Measurements from ENCODE around the gene MOXD1. TPM values are rescaled to one million over a fixed set of nuclear protein-coding genes. Genes with fewer than 3 reads are reported as not detected.

Gene MOXD1
- polyA plus RNA-seq, 2 donors, result 9.0 to 15.4 TPM

DNA sequence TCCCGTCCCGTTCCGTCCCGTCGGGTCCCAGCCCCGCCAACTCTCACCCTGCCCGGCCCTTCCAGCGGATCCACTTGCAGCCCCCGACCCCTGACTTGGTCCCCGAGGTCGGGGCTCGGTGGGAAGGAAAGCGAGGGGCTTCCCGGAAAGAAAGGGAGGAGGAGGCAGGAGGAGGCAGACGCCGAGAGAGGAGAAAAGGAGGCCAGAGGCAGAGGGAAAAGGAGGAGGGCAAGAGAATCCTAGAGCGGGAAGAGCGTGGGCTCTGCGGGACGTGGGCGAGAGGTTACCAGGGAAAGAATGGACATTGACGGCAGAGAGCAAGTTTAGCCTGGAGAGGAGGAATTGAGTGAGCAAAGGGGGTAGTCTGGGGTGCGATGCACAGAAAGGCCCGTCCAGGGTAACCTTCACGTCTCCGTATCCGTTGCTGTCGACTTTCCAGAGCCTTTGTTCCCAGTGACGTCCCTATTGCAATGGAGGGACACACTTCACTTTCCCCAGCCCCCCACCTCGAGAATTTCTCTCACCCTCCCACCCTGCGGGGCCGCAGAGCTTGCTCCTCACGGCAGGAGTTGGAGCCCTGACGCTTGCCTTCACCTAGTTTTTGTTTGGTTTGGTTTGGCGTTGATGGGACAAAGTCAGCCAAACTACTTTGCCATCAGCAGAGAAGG is 477 bp upstream of the MOXD1 start:
- no peaks in the 10 kb centered on the region for H3K36me3 ChIP-seq (ENCODE audit: control insufficient read depth in 2 of 2, insufficient read depth in 2 of 2, low read length in 1 of 2)
- peak overlapping the region; percentile 53 to 78 for H3K27ac ChIP-seq (ENCODE audit: low read depth in 2 of 2, low read length in 1 of 2)
- peak overlapping the region; percentile 65 to 95 for H3K4me3 ChIP-seq (ENCODE audit: low read depth in 1 of 2, low read length in 2 of 2)
- WGBS, 2 donors, result 9% methylated on average over 35 of the region's 35 CpGs
- H3K4me1 ChIP-seq (ENCODE audit: control insufficient read depth in 2 of 2, insufficient read depth in 2 of 2, low read length in 1 of 2), result peaks cover 0 to 8% of the 10 kb centered on the region in 2 donors
- H3K27me3 ChIP-seq (ENCODE audit: control insufficient read depth in 1 of 2, insufficient read depth in 2 of 2, low read length in 2 of 2), result peaks cover 0 to 3% of the 10 kb centered on the region in 2 donors
- no peaks in the 10 kb centered on the region for H3K9me3 ChIP-seq (ENCODE audit: control insufficient read depth in 2 of 2, insufficient read depth in 1 of 2, low read depth in 1 of 2, low read length in 1 of 2)

DNA sequence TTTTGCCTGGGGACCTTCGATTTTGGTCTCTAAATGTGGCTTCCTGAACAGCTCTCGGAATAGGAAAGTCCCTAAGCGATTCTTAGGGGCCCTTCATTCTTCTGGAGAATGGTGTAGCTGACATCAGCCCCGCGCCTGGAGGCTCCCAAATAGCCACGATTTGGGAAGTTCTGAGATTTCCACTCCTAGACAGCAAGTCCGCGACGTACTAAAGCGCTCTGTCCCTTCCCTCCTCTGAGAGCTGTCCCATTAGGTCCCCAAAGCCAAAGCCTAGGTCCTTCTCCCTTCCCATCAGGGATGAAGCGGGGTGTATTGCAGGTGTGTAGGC is 756 bp downstream of the MOXD1 start:
- no peaks in the 10 kb centered on the region for H3K9me3 ChIP-seq (ENCODE audit: control insufficient read depth in 2 of 2, insufficient read depth in 1 of 2, low read depth in 1 of 2, low read length in 1 of 2)
- H3K27me3 ChIP-seq (ENCODE audit: control insufficient read depth in 1 of 2, insufficient read depth in 2 of 2, low read length in 2 of 2), result peaks cover 0 to 3% of the 10 kb centered on the region in 2 donors
- peaks cover 0 to 8% of the 10 kb centered on the region in 2 donors for H3K4me1 ChIP-seq (ENCODE audit: control insufficient read depth in 2 of 2, insufficient read depth in 2 of 2, low read length in 1 of 2)
- WGBS, 2 donors, result 10 to 17% methylated on average over 11 of the region's 11 CpGs
- peak overlapping the region; percentile 69 to 78 for H3K27ac ChIP-seq (ENCODE audit: low read depth in 2 of 2, low read length in 1 of 2)
- H3K4me3 ChIP-seq (ENCODE audit: low read depth in 1 of 2, low read length in 2 of 2), result peak overlapping the region; percentile 65 to 95
- no peaks in the 10 kb centered on the region for H3K36me3 ChIP-seq (ENCODE audit: control insufficient read depth in 2 of 2, insufficient read depth in 2 of 2, low read length in 1 of 2)

- H3K27me3 ChIP-seq (ENCODE audit: control insufficient read depth in 1 of 2, insufficient read depth in 2 of 2, low read length in 2 of 2), result peaks cover 0 to 3% of the 10 kb centered on the region in 2 donors
- no peak overlapping the region for H3K27ac ChIP-seq (ENCODE audit: low read depth in 2 of 2, low read length in 1 of 2)
- peak overlapping the region in 1 of 2 donors; percentile 65 for H3K4me3 ChIP-seq (ENCODE audit: low read depth in 1 of 2, low read length in 2 of 2)
- 24 to 46% methylated on average over 4 of the region's 4 CpGs for WGBS, 2 donors
- no peaks in the 10 kb centered on the region for H3K9me3 ChIP-seq (ENCODE audit: control insufficient read depth in 2 of 2, insufficient read depth in 1 of 2, low read depth in 1 of 2, low read length in 1 of 2)
- H3K4me1 ChIP-seq (ENCODE audit: control insufficient read depth in 2 of 2, insufficient read depth in 2 of 2, low read length in 1 of 2), result peaks cover 0 to 8% of the 10 kb centered on the region in 2 donors
- H3K36me3 ChIP-seq (ENCODE audit: control insufficient read depth in 2 of 2, insufficient read depth in 2 of 2, low read length in 1 of 2), result no peaks in the 10 kb centered on the region
These were observed 1.8 kb downstream of the MOXD1 start for GRCh38 chr6:132399376-132400074.

DNA sequence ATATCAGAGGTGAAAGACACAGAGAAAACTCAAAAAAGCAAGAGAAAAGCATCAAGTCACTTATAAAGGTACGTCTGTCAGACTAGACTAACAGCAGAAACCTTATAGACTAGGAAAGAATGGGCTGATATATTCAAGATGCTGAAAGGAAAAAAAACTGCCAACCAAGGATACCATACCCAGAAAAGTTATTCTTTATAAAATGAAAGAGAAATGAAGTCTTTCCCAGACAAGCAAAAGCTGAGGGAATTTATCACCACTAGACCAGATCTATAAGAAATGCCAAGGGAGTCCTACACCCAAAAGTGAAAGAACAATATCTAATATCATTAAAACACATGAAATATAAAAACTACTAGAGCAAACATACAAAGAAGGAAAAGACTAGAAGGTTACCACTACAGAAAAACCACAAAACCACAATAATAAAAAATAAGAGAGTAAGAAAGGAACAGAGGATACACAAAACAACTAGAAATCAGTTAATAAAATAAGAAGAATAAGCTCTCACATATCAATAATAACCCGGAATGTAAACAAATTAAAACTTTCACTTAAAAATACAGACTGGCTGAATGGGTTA is 6.2 kb downstream of the MOXD1 start:
- Histone ChIP-seq H3K36me3 (ENCODE audit: control insufficient read depth in 2 of 2, insufficient read depth in 2 of 2, low read length in 1 of 2) (no peaks in the 10 kb centered on the region), H3K9me3 (ENCODE audit: control insufficient read depth in 2 of 2, insufficient read depth in 1 of 2, low read depth in 1 of 2, low read length in 1 of 2) (no peaks in the 10 kb centered on the region), H3K4me1 (ENCODE audit: control insufficient read depth in 2 of 2, insufficient read depth in 2 of 2, low read length in 1 of 2) (no peaks in the 10 kb centered on the region), H3K4me3 (ENCODE audit: low read depth in 1 of 2, low read length in 2 of 2) (no peak overlapping the region), H3K27me3 (ENCODE audit: control insufficient read depth in 1 of 2, insufficient read depth in 2 of 2, low read length in 2 of 2) (no peaks in the 10 kb centered on the region), H3K27ac (ENCODE audit: low read depth in 2 of 2, low read length in 1 of 2) (no peak overlapping the region)
- WGBS, 2 donors, result 87 to 89% methylated on average over 2 of the region's 2 CpGs

DNA sequence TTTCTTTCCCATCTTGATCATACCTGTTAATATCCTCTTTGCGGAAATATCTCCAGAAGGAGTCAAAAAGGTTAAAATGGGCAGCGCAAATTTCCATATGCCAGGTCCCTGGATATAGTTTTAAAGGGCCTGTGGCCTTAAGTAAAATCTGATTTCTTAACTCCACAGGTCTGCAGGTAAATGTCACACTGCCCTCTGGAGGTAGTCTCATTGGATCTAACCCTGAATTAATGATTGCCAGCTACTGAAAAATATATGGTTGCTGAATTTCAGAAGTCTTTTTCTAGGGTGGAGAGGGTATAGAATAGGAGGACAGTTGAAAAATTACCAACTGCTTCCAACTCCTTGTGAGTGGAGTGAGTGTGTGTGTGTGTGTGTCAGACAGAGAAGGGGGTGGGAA is 8.5 kb downstream of the MOXD1 start:
- H3K36me3 ChIP-seq (ENCODE audit: control insufficient read depth in 2 of 2, insufficient read depth in 2 of 2, low read length in 1 of 2), result no peaks in the 10 kb centered on the region
- no peaks in the 10 kb centered on the region for H3K4me1 ChIP-seq (ENCODE audit: control insufficient read depth in 2 of 2, insufficient read depth in 2 of 2, low read length in 1 of 2)
- WGBS, 2 donors, result 92 to 94% methylated on average over 2 of the region's 2 CpGs
- peak overlapping the region in 1 of 2 donors; percentile 69 for H3K27ac ChIP-seq (ENCODE audit: low read depth in 2 of 2, low read length in 1 of 2)
- H3K9me3 ChIP-seq (ENCODE audit: control insufficient read depth in 2 of 2, insufficient read depth in 1 of 2, low read depth in 1 of 2, low read length in 1 of 2), result no peaks in the 10 kb centered on the region
- H3K27me3 ChIP-seq (ENCODE audit: control insufficient read depth in 1 of 2, insufficient read depth in 2 of 2, low read length in 2 of 2), result no peaks in the 10 kb centered on the region
- H3K4me3 ChIP-seq (ENCODE audit: low read depth in 1 of 2, low read length in 2 of 2), result no peak overlapping the region

DNA sequence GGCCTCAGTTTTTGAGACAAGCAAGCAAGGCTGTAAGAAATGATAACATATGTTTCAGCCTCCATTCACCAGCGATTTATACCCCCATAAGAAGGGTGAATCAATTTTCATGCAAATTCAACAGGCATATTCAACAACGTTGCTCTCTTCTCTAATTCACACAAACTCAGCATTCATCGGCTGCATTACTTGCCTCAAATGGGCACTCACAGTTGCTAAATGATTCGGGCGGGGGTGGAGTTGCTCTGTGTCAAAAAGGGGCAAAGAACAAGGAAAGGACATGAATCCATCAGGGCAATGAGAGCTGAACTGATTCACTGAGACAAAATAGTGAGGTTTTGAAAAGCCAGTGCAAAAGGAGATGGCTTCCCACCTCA is 9.0 kb downstream of the MOXD1 start:
- Histone ChIP-seq H3K4me3 (ENCODE audit: low read depth in 1 of 2, low read length in 2 of 2) (no peak overlapping the region), H3K27ac (ENCODE audit: low read depth in 2 of 2, low read length in 1 of 2) (peak overlapping the region; percentile 32 to 69)

DNA sequence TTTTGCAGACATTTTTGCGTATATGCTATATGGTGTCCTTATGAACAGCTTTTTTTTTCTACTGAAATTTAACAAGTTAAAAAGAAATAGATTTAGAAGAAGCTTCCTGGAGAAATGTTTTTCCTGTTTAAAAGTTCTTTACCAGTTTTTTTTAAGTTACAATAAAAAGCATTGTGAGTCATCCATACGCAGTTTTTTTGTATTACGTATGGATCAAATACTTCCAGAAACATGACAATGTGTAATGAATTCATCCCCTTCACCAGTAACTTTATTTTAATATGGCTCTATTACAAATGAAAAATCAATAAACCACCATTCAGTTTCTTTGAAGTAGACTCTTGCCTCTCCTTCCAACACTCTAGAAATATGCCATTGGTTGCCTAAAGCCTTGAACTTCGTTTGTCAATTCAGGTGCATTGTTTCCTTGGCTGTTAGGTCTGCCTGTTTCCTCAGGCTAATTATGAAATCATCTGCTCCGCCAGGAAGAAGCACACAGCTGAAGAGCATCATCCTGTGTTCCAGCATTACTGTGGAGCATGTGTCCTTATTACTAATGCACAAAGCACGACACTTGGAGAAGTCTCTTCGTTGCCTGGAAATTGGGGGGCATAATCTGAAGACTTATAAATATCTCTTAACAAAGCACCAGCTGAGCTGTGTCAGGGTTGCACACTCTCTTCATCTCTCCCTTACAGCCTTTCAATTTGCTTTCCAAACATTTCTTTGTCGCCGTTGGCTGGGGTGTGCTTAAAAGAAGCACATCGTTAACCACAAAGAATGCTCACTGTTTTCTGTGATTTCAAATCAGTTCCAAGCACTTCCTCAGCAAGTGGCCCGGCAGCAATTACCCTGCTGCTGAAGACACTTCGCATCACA is 9.6 kb downstream of the MOXD1 start:
- no peaks in the 10 kb centered on the region for H3K36me3 ChIP-seq (ENCODE audit: control insufficient read depth in 2 of 2, insufficient read depth in 2 of 2, low read length in 1 of 2)
- H3K4me1 ChIP-seq (ENCODE audit: control insufficient read depth in 2 of 2, insufficient read depth in 2 of 2, low read length in 1 of 2), result no peaks in the 10 kb centered on the region
- H3K27ac ChIP-seq (ENCODE audit: low read depth in 2 of 2, low read length in 1 of 2), result peak overlapping the region; percentile 15 to 32
- no peak overlapping the region for H3K4me3 ChIP-seq (ENCODE audit: low read depth in 1 of 2, low read length in 2 of 2)
- H3K27me3 ChIP-seq (ENCODE audit: control insufficient read depth in 1 of 2, insufficient read depth in 2 of 2, low read length in 2 of 2), result no peaks in the 10 kb centered on the region
- 29 to 47% methylated on average over 12 of the region's 12 CpGs for WGBS, 2 donors
- H3K9me3 ChIP-seq (ENCODE audit: control insufficient read depth in 2 of 2, insufficient read depth in 1 of 2, low read depth in 1 of 2, low read length in 1 of 2), result no peaks in the 10 kb centered on the region

More for the DNA sequence above, 9.0 kb downstream of the MOXD1 start:
- no peaks in the 10 kb centered on the region for H3K27me3 ChIP-seq (ENCODE audit: control insufficient read depth in 1 of 2, insufficient read depth in 2 of 2, low read length in 2 of 2)
- H3K4me1 ChIP-seq (ENCODE audit: control insufficient read depth in 2 of 2, insufficient read depth in 2 of 2, low read length in 1 of 2), result no peaks in the 10 kb centered on the region
- no peaks in the 10 kb centered on the region for H3K9me3 ChIP-seq (ENCODE audit: control insufficient read depth in 2 of 2, insufficient read depth in 1 of 2, low read depth in 1 of 2, low read length in 1 of 2)
- WGBS, 2 donors, result 50 to 68% methylated on average over 5 of the region's 5 CpGs
- H3K36me3 ChIP-seq (ENCODE audit: control insufficient read depth in 2 of 2, insufficient read depth in 2 of 2, low read length in 1 of 2), result no peaks in the 10 kb centered on the region

- no peaks in the 10 kb centered on the region for H3K9me3 ChIP-seq (ENCODE audit: control insufficient read depth in 2 of 2, insufficient read depth in 1 of 2, low read depth in 1 of 2, low read length in 1 of 2)
- H3K4me3 ChIP-seq (ENCODE audit: low read depth in 1 of 2, low read length in 2 of 2), result no peak overlapping the region
- H3K36me3 ChIP-seq (ENCODE audit: control insufficient read depth in 2 of 2, insufficient read depth in 2 of 2, low read length in 1 of 2), result no peaks in the 10 kb centered on the region
These were observed 10.8 kb downstream of the MOXD1 start for GRCh38 chr6:132390451-132390850.

DNA sequence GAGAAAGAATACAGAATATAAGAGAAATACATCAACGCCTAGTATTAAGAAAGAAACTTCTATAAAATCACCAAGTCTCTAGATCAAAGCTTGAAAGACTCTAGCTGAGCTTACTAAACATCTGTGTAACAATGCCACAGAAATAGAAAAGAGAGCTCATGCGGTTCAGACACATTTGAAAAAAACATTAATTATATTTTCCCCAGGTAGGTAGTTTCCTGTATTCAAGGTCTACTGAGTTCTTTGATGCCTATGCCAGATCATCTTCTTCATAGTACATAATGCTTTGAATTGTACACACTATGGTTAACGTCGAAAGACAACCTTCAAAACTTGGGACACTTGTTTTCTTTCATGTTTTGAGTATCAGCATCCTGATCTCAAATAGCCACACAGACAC is 11.3 kb downstream of the MOXD1 start:
- H3K9me3 ChIP-seq (ENCODE audit: control insufficient read depth in 2 of 2, insufficient read depth in 1 of 2, low read depth in 1 of 2, low read length in 1 of 2), result no peaks in the 10 kb centered on the region
- no peak overlapping the region for H3K27ac ChIP-seq (ENCODE audit: low read depth in 2 of 2, low read length in 1 of 2)
- no peaks in the 10 kb centered on the region for H3K27me3 ChIP-seq (ENCODE audit: control insufficient read depth in 1 of 2, insufficient read depth in 2 of 2, low read length in 2 of 2)
- H3K4me1 ChIP-seq (ENCODE audit: control insufficient read depth in 2 of 2, insufficient read depth in 2 of 2, low read length in 1 of 2), result no peaks in the 10 kb centered on the region
- H3K4me3 ChIP-seq (ENCODE audit: low read depth in 1 of 2, low read length in 2 of 2), result no peak overlapping the region
- 63 to 81% methylated on average over 4 of the region's 4 CpGs for WGBS, 2 donors
- no peaks in the 10 kb centered on the region for H3K36me3 ChIP-seq (ENCODE audit: control insufficient read depth in 2 of 2, insufficient read depth in 2 of 2, low read length in 1 of 2)

More at GRCh38 chr6:132390451-132390850, 10.8 kb downstream of the MOXD1 start:
- Histone ChIP-seq H3K27me3 (ENCODE audit: control insufficient read depth in 1 of 2, insufficient read depth in 2 of 2, low read length in 2 of 2) (no peaks in the 10 kb centered on the region), H3K4me1 (ENCODE audit: control insufficient read depth in 2 of 2, insufficient read depth in 2 of 2, low read length in 1 of 2) (no peaks in the 10 kb centered on the region), H3K27ac (ENCODE audit: low read depth in 2 of 2, low read length in 1 of 2) (no peak overlapping the region)
- 70 to 81% methylated on average over 4 of the region's 4 CpGs for WGBS, 2 donors
